Esophagus muscularis mucosa (tissue), 4 donors: Measurements from ENCODE around the gene CAMK1D. TPM values are rescaled to one million over a fixed set of nuclear protein-coding genes. Genes with fewer than 3 reads are reported as not detected.
"Not testable (repeated sequence)": the region's sequence is repeated elsewhere in the genome, so short reads cannot be mapped to it uniquely, and the experiment has no call there.

Experiments
- DNase-seq: peaks from one replicate; pipeline ENCODE4 v3.0.0-alpha.2; 2017; ENCODE audit errors: extremely low spot score
- H3K27ac ChIP-seq, 4 donors: fragments of 200-600 bp; sonication (generic); replicated peaks in 1 of 4; 1 replicate in 3 of 4; 2 replicates in 1 of 4; pipeline ENCODE4 v1.5.1; 2016 to 2019; ENCODE audit warnings: mild to moderate bottlenecking in 1 of 4
- H3K27me3 ChIP-seq, 4 donors: fragments of 200-600 bp; sonication (generic); one replicate each; pipeline versions ENCODE4 v1.5.1 to v1.6.0; 2016 to 2019
- H3K36me3 ChIP-seq, 4 donors: fragments of 200-600 bp; sonication (generic); one replicate each; pipeline ENCODE4 v1.5.1; 2016 to 2019
- H3K4me1 ChIP-seq, 4 donors: fragments of 200-600 bp; sonication (generic); one replicate each; pipeline ENCODE4 v1.5.1; 2016 to 2019
- H3K4me3 ChIP-seq, 4 donors: fragments of 200-600 bp; sonication (generic); 1 replicate in 2 of 4; 2 replicates in 2 of 4; pipeline ENCODE4 v1.5.1; 2016 to 2019; ENCODE audit warnings: mild to moderate bottlenecking in 4 of 4, moderate library complexity in 1 of 4
- H3K9me3 ChIP-seq, 4 donors: fragments of 200-600 bp; sonication (generic); 1 replicate in 3 of 4; 2 replicates in 1 of 4; pipeline ENCODE4 v1.5.1; 2016 to 2019
- EP300 ChIP-seq: sonication (generic); formaldehyde crosslinking; IDR thresholded peaks from one replicate; pipeline ENCODE4 v1.6.1; 2017; ENCODE audit warnings: antibody characterized with exemption
- POLR2A ChIP-seq: fragments of 450-650 bp; IDR thresholded peaks from one replicate; pipeline ENCODE4 v1.6.1; 2017; ENCODE audit warnings: antibody characterized with exemption, moderate library complexity, mild to moderate bottlenecking, low read depth
- POLR2AphosphoS5 ChIP-seq, 2 donors: sonication (generic); formaldehyde crosslinking; IDR thresholded peaks; one replicate each; pipeline ENCODE4 v1.6.1; 2017; ENCODE audit warnings: antibody characterized with exemption in 2 of 2
- WGBS: methylation state at CpG from one replicate; pipeline ENCODE4 v1.1.5; 2018; 5-methylcytosine and 5-hydroxymethylcytosine counted together
- intact Hi-C: fragments of 100-400 bp; cut with DNase I; formaldehyde crosslinking; loops from one replicate; pipeline ENCODE4 v1.15.1; 2023
- total RNA-seq, 4 donors: library from RNA; depleted of rRNA; stranded (reverse); fragments of >200 nt; gene quantifications; one replicate each; pipeline versions ENCODE4 v1.1.0 to v1.2.1, GENCODE V29; 2016
- TF ChIP-seq, protein P1 (sequence below), 3 experiments: fragments of 200-600 bp in 2 of 3; fragments of 450-650 bp in 1 of 3; sonication (generic) in 2 of 3; IDR thresholded peaks; one replicate each; pipeline ENCODE4 v1.5.1; 2017 to 2019; ENCODE audit warnings: antibody characterized with exemption in 3 of 3, mild to moderate bottlenecking in 2 of 3, moderate library complexity in 1 of 3

The CAMK1D gene
- total RNA-seq, 4 donors from 2014 or later: 8.4 to 15.4 (median 11.3) TPM

DNA sequence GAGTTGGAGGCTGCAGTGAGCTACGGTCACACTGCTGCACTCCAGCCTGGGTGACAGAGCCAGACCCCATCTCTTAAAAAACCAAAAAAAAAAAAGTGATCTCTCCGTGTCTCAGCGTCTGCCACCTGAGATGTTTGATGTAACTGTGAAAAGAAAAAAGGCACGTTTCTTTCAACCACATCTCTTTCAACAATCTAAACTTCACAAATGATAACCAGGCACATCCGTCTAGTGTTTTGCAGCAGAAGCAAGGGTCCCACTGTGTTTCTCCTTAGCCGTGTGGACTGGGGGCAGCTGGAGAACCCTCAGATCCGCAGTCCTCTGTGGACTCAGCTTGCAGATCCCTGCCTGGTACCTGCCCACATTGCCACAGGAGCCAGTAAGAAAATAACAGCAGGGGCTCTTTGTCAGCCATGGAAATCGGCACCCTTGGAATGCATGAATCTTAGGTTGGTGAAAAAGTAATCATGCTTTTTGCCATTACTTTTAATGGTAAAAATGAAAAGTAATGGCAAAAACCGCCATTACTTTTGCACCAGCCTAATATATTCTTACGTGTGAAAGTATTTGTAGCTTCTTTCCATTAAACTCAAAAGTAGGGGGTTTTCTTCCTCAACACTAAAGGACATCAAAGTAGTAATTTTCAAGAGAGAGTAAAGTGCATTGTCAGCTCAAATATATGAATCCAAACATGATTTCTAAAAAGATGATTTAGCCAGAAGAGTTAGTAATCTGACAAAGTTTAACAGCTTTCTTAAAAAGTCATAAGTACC, 375.6 kb downstream of the CAMK1D start:
- WGBS: 85% methylated on average over 10 of the region's 10 CpGs
- H3K9me3 ChIP-seq: no peaks in the 10 kb centered on the region
- intact Hi-C loops: no loop called here
- no peak overlapping the region for H3K4me3 ChIP-seq
- H3K27ac ChIP-seq: peak overlapping the region in 1 of 4 donors; percentile 83
- DNase-seq: no peak
- H3K4me1 ChIP-seq: peaks cover 4 to 54% (median 45%) of the 10 kb centered on the region in 4 donors
- H3K36me3 ChIP-seq: no peaks in the 10 kb centered on the region
- H3K27me3 ChIP-seq: no peaks in the 10 kb centered on the region
- TF ChIP-seq, protein P1, sequence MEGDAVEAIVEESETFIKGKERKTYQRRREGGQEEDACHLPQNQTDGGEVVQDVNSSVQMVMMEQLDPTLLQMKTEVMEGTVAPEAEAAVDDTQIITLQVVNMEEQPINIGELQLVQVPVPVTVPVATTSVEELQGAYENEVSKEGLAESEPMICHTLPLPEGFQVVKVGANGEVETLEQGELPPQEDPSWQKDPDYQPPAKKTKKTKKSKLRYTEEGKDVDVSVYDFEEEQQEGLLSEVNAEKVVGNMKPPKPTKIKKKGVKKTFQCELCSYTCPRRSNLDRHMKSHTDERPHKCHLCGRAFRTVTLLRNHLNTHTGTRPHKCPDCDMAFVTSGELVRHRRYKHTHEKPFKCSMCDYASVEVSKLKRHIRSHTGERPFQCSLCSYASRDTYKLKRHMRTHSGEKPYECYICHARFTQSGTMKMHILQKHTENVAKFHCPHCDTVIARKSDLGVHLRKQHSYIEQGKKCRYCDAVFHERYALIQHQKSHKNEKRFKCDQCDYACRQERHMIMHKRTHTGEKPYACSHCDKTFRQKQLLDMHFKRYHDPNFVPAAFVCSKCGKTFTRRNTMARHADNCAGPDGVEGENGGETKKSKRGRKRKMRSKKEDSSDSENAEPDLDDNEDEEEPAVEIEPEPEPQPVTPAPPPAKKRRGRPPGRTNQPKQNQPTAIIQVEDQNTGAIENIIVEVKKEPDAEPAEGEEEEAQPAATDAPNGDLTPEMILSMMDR (IDR thresholded peaks at IDR 0.05): no peak
- TF ChIP-seq POLR2AphosphoS5 (IDR thresholded peaks at IDR 0.05): no peak
- TF ChIP-seq EP300: no peak
- no peak for TF ChIP-seq POLR2A

DNA sequence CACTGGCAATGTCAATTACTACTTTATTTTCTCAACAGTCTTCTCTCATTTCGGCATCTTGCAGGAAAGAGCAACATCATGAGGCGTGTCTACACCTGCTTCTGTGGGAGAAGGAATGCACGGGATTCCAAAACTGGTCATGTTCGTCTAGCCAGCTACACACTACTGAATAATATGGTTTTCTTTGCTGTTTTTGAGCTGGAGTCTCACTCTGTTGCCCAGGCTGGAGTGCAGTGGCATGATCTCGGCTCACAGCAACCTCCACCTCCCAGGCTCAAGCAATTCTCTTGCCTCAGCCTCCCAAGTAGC, 376.2 kb downstream of the CAMK1D start:
- H3K4me3 ChIP-seq, intact Hi-C loops, H3K27me3 ChIP-seq, H3K36me3 ChIP-seq, DNase-seq, H3K9me3 ChIP-seq: not testable (repeated sequence)
- Histone ChIP-seq H3K4me1 (peaks cover 0 to 49% (median 42%) of the 10 kb centered on the region in 4 donors), H3K27ac (peak overlapping the region in 1 of 4 donors; percentile 83)
- 93% methylated on average over 5 of the region's 5 CpGs for WGBS

DNA sequence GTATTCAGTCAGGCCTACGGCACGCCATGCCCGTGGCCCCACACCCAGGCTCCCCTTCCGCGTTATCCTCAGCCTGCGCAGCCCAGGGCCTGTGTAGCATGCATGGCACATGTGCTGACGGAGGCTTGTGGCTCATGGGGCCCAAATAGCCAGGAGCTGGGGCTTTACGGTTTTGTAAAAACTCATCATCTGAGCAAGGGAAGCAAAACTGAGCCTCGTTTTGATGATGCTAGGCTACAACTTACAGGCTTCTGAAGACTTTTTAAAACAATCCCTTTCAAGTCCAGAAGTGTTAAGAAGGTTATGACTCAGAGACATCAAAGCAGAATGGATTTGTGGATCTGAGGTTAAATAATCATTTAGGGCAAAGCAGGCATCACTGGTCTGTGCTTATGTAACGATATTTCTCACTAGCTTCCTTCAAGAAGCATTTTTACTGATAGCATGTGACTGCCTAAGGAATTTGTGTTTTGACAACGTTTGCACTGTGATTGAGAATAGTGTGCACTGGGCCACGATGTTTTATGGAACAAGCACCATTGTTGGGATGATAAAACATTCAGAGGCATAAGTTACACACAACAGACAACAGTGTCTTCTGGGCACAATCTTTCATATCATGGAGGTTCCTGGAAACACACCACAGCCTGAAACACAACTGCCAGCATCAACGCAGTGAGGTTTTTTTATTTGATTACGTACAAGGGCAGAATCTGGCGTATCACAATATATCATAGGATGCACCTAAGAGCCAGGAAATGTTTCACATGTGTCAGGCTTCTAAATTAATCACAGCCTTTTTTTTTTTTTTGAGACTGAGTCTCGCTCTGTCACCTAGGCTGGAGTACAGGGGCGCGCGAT, 377.9 kb downstream of the CAMK1D start:
- intact Hi-C loops: no loop called here
- WGBS: 78% methylated on average over 19 of the region's 19 CpGs
- Histone ChIP-seq H3K27me3 (no peaks in the 10 kb centered on the region), H3K9me3 (no peaks in the 10 kb centered on the region), H3K27ac (peak overlapping the region; percentile 58 to 83 (median 72)), H3K36me3 (no peaks in the 10 kb centered on the region), H3K4me1 (peaks cover 0 to 46% (median 38%) of the 10 kb centered on the region in 4 donors), H3K4me3 (no peak overlapping the region)
- no peak for DNase-seq
- TF ChIP-seq POLR2AphosphoS5 (IDR thresholded peaks at IDR 0.05) (no peak), EP300 (no peak), POLR2A (no peak)
- TF ChIP-seq, protein P1 (IDR thresholded peaks at IDR 0.05): no peak

DNA sequence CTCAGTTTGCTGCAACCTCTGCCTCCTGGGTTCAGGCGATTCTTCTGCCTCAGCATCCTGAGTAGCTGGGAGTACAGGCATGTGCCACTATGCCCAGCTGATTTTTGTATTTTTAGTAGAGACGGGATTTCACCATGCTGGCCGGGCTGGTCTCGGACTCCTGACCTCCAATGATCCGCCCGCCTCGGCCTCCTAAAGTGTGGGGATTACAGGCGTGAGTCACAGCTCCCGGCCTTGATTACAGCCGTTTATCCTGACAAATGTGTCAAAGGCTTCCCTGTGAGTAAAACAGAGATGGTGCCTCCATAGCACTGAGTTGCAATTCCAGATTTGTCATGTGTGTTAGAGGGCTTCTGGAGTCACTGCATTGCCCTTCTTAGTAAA, 378.5 kb downstream of the CAMK1D start:
- intact Hi-C loops: no loop called here
- Histone ChIP-seq H3K27ac (peak overlapping the region; percentile 58 to 83 (median 72)), H3K4me1 (peaks cover 0 to 40% (median 34%) of the 10 kb centered on the region in 4 donors), H3K4me3 (no peak overlapping the region), H3K36me3 (no peaks in the 10 kb centered on the region), H3K9me3 (no peaks in the 10 kb centered on the region), H3K27me3 (no peaks in the 10 kb centered on the region)
- 79% methylated on average over 10 of the region's 10 CpGs for WGBS
- DNase-seq: no peak
- no peak for TF ChIP-seq EP300

DNA sequence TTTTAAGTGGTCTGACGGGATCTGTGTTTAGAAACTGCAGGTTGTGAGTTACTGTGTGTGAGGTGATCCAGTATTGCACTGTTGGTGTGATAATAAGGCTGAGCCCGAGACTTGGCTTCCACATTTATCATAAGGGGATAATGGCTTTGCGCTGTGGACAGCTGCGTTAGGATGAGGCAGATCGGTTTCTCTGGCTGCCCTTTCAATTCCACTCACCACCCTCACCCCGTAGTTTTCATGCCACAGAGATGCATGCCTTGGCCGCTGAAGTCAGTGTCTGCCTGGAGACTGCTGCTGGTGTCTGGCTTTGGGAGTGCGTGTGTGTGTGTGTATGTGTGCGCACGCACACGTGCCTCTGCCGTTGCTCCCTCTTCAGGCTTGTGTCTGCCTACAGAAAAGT, 379.1 kb downstream of the CAMK1D start:
- 74% methylated on average over 12 of the region's 12 CpGs for WGBS
- Histone ChIP-seq H3K27me3 (no peaks in the 10 kb centered on the region), H3K4me1 (peaks cover 0 to 34% (median 29%) of the 10 kb centered on the region in 4 donors), H3K27ac (peak overlapping the region; percentile 58 to 83 (median 72)), H3K4me3 (peak overlapping the region in 2 of 4 donors; percentile 15 to 24), H3K36me3 (no peaks in the 10 kb centered on the region), H3K9me3 (no peaks in the 10 kb centered on the region)
- DNase-seq: no peak
- TF ChIP-seq EP300 (no peak), POLR2A (no peak), POLR2AphosphoS5 (IDR thresholded peaks at IDR 0.05) (no peak)
- TF ChIP-seq, protein P1 (IDR thresholded peaks at IDR 0.05): no peak
- intact Hi-C loops: no loop called here
